Large intestine (tissue), 3 donors: ENCODE measurements around the gene DENND1A. TPM values are rescaled to one million over a fixed set of nuclear protein-coding genes. Genes with fewer than 3 reads are reported as not detected.
"Not testable (repeated sequence)": the region's sequence is repeated elsewhere in the genome, so short reads cannot be mapped to it uniquely, and the experiment has no call there.

ENCODE experiments used
- DNase-seq, 2 donors: peaks; one replicate each; pipeline versions ENCODE4 v3.0.0 to v3.0.0-alpha.2; 2013
- H3K27ac ChIP-seq: one replicate; pipeline ENCODE4 v1.5.1; 2013; ENCODE audit warnings: low read length
- H3K27me3 ChIP-seq: 2 replicates; pipeline ENCODE4 v1.6.1; 2013; ENCODE audit warnings: low read length; ENCODE audit not compliant: control insufficient read depth, insufficient read depth
- H3K36me3 ChIP-seq: 2 replicates; pipeline ENCODE4 v1.6.1; 2013; ENCODE audit warnings: low read length; ENCODE audit not compliant: control insufficient read depth, insufficient read depth
- H3K4me1 ChIP-seq: one replicate; pipeline ENCODE4 v1.6.1; 2013; ENCODE audit warnings: low read length; ENCODE audit not compliant: control insufficient read depth, insufficient read depth
- H3K4me3 ChIP-seq: one replicate; pipeline ENCODE4 v1.5.1; 2013; ENCODE audit warnings: low read length
- H3K9me3 ChIP-seq: one replicate; pipeline ENCODE4 v1.6.1; 2013; ENCODE audit warnings: mild to moderate bottlenecking, low read depth, low read length, moderate library complexity; ENCODE audit not compliant: control insufficient read depth
- WGBS: methylation state at CpG from one replicate; pipeline ENCODE4 v1.1.5; 2013; ENCODE audit warnings: low lambda C conversion rate; ENCODE audit not compliant: insufficient coverage; 5-methylcytosine and 5-hydroxymethylcytosine counted together
- polyA plus RNA-seq: library from polyadenylated mRNA; unstranded; fragments of 120-200 nt; gene quantifications from one replicate; pipeline ENCODE4 v1.2.1, GENCODE V29; 2013

Gene DENND1A
- polyA plus RNA-seq, 1 donor = 29.7 TPM

- H3K4me3 ChIP-seq = no peak overlapping the region
- peaks cover 21% of the 10 kb centered on the region for H3K4me1 ChIP-seq
- H3K36me3 ChIP-seq = no peaks in the 10 kb centered on the region
- no CpG with 5 or more reads among the region's 9 CpGs for WGBS
- peak overlapping the region; percentile 78 for H3K27ac ChIP-seq
- no peaks in the 10 kb centered on the region for H3K9me3 ChIP-seq
- DNase-seq = peak; percentile 66 to 76
- H3K27me3 ChIP-seq = peaks cover 4% of the 10 kb centered on the region
These were observed 594.5 kb downstream of the DENND1A start for GRCh38 chr9:123335193-123335985.

- H3K36me3 ChIP-seq = no peaks in the 10 kb centered on the region
- peaks cover 21% of the 10 kb centered on the region for H3K4me1 ChIP-seq
- no peak overlapping the region for H3K27ac ChIP-seq
- DNase-seq = no peak
- H3K9me3 ChIP-seq = no peaks in the 10 kb centered on the region
- H3K4me3 ChIP-seq = no peak overlapping the region
- peaks cover 4% of the 10 kb centered on the region for H3K27me3 ChIP-seq
- no CpG with 5 or more reads among the region's 3 CpGs for WGBS
These were observed 595.3 kb downstream of the DENND1A start for GRCh38 chr9:123334639-123335038.

- WGBS = 92% methylated on average over 2 of the region's 8 CpGs
These were observed 596.8 kb downstream of the DENND1A start for GRCh38 chr9:123333058-123333669.

GRCh38 chr9:123331346-123332060 is 598.4 kb downstream of the DENND1A start:
- peaks cover 16% of the 10 kb centered on the region for H3K4me1 ChIP-seq
- H3K27ac ChIP-seq = no peak overlapping the region
- whole genome bisulfite sequencing = 60% methylated on average over 2 of the region's 15 CpGs
- no peak for DNase-seq
- H3K36me3 ChIP-seq = no peaks in the 10 kb centered on the region
- no peaks in the 10 kb centered on the region for H3K27me3 ChIP-seq
- H3K4me3 ChIP-seq = no peak overlapping the region
- H3K9me3 ChIP-seq = no peaks in the 10 kb centered on the region

More at GRCh38 chr9:123333058-123333669, 596.8 kb downstream of the DENND1A start:
- DNase-seq, H3K27me3 ChIP-seq, H3K9me3 ChIP-seq, H3K4me3 ChIP-seq, H3K36me3 ChIP-seq, H3K27ac ChIP-seq: not testable (repeated sequence)
- peaks cover 21% of the 10 kb centered on the region for H3K4me1 ChIP-seq

Other genes with a start within 250 kb of the DENND1A start
- gene LHX2, start 81.6 kb upstream of the DENND1A start, polyA plus RNA-seq = 0.12 TPM